Measurements from ENCODE around the gene JARID2. TPM values are rescaled to one million over a fixed set of nuclear protein-coding genes. Genes with fewer than 3 reads are reported as not detected.

JARID2 gene
- total RNA-seq, 1 experiment from 2014 or later = 21.0 TPM

DNA sequence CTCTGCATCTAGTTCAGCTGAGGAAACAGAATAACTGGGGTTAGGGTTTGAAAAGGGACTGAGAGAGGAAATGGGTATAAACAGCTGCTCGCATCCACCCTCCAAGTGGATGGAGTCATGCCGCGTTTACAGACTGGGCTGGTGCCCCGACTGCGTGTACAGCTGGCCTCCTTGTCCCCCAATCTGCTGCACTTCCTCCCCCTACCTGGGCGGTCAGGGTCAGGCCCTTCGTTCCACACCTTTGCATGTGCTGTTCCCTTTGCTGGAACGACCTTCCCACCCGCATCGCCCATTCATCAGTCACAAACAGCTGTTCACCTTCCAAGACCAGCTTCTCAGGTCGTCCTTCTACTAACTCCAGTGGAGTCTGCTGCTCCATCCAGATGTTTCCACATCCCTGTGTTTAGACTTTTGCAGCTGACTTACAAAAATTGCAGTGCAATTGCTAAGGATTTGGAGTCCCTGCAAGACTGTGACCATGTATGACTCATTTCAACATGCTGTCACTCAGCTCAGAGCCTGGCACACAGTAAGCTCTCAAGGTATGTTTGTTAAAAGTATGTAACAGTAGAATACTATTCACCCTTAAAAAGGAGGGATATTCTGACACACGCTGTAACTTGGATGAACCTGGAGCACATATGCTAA is 287.6 kb downstream of the JARID2 start:
- intact Hi-C loops (cut with micrococcal nuclease) = no loop called here
- Mint-ChIP-seq H3K27ac (ENCODE audit: low read depth, unreplicated experiment) (peak overlapping the region; percentile 44), H3K27me3 (ENCODE audit: insufficient read depth, unreplicated experiment) (no peaks in the 10 kb centered on the region), H3K9me3 (ENCODE audit: unreplicated experiment) (no peaks in the 10 kb centered on the region), H3K36me3 (ENCODE audit: insufficient read depth, unreplicated experiment) (peaks cover 9% of the 10 kb centered on the region), H3K4me1 (ENCODE audit: insufficient read depth, unreplicated experiment) (peaks cover 7% of the 10 kb centered on the region), H3K4me3 (ENCODE audit: unreplicated experiment) (no peak overlapping the region)
- TF ChIP-seq, protein P1, sequence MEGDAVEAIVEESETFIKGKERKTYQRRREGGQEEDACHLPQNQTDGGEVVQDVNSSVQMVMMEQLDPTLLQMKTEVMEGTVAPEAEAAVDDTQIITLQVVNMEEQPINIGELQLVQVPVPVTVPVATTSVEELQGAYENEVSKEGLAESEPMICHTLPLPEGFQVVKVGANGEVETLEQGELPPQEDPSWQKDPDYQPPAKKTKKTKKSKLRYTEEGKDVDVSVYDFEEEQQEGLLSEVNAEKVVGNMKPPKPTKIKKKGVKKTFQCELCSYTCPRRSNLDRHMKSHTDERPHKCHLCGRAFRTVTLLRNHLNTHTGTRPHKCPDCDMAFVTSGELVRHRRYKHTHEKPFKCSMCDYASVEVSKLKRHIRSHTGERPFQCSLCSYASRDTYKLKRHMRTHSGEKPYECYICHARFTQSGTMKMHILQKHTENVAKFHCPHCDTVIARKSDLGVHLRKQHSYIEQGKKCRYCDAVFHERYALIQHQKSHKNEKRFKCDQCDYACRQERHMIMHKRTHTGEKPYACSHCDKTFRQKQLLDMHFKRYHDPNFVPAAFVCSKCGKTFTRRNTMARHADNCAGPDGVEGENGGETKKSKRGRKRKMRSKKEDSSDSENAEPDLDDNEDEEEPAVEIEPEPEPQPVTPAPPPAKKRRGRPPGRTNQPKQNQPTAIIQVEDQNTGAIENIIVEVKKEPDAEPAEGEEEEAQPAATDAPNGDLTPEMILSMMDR (IDR thresholded peaks at IDR 0.05; ENCODE audit: unreplicated experiment) = no peak
- BruUV-seq (replicated peaks) = no TSS peak
- ChIA-PET POLR2A (interaction anchor here (0.8 kb wide), 1 partner anchor 11 kb away, joined by 3 read pairs; no protein-coding TSS in a partner anchor), CTCF (interaction anchor here (0.5 kb wide), 1 partner anchor 420 kb away, joined by 4 read pairs; no protein-coding TSS in a partner anchor)
- peak; percentile 6 for DNase-seq (ENCODE audit: unreplicated experiment)

DNA sequence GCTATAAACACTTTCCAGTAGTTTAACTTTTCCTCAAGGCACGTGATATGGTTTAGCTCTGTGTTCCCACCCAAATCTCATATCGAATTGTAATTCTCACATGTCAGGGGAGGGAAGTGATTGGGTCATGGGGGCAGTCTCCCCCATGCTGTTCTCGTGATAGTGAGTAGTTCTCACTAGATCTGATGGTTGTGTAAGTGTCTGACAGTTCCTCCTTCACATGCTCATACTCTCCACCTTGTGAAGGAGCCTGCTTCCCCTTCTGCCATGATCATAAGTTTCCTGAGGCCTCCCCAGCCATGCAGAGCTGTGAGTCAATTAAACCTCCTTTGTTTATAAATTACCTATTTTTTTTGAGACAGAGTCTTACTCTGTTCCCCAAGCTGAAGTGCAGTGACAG is 289.1 kb downstream of the JARID2 start:
- DNase-seq (ENCODE audit: unreplicated experiment) = no peak
- H3K4me1 Mint-ChIP-seq (ENCODE audit: insufficient read depth, unreplicated experiment) = peaks cover 13% of the 10 kb centered on the region

DNA sequence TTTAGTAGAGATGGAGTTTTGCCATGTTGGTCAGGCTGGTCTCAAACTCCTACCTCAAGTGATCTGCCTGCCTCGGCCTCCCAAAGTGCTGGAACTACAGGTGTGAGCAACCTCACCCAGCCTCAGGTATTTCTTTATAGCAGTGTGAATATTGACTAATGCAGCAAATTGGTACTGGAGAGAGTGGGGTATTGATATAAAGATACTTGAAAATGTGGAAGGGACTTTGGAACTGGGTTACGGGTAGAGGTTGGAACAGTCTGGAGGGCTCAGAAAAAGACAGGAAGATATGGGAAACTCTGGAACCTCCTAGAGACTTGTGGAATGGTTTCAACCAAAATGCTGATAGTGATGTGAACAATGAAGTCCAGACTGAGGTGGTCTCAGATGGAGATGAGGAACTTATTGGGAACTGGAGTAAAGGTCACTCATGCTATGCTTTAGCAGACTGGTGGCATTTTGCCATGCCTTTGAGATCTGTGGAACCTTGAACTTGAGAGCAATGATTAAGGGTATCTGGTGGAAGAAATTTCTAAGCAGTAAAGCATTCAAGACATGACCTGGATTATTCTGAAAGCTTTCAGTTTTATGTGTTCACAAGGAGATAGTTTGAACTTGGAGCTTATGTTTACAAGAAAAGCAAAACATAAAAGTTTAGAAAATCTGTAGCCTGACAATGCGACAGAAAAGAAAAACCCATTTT is 289.8 kb downstream of the JARID2 start:
- H3K36me3 Mint-ChIP-seq (ENCODE audit: insufficient read depth, unreplicated experiment) = peaks cover 12% of the 10 kb centered on the region
- H3K27ac Mint-ChIP-seq (ENCODE audit: low read depth, unreplicated experiment) = no peak overlapping the region
- H3K9me3 Mint-ChIP-seq (ENCODE audit: unreplicated experiment) = no peaks in the 10 kb centered on the region
- H3K4me3 Mint-ChIP-seq (ENCODE audit: unreplicated experiment) = no peak overlapping the region
- ChIA-PET POLR2A (no interaction called here), CTCF (interaction anchor here (0.6 to 1.0 kb wide), 2 partner anchors 85 to 88 kb away, joined by 3 read pairs; no protein-coding TSS in a partner anchor)
- no TSS peak for BruUV-seq (replicated peaks)
- no peak for DNase-seq (ENCODE audit: unreplicated experiment)
- intact Hi-C loops (cut with micrococcal nuclease) = no loop called here
- no peaks in the 10 kb centered on the region for H3K27me3 Mint-ChIP-seq (ENCODE audit: insufficient read depth, unreplicated experiment)
- TF ChIP-seq, protein P1 (IDR thresholded peaks at IDR 0.05; ENCODE audit: unreplicated experiment) = no peak
- peaks cover 13% of the 10 kb centered on the region for H3K4me1 Mint-ChIP-seq (ENCODE audit: insufficient read depth, unreplicated experiment)

More for the DNA sequence above, 289.1 kb downstream of the JARID2 start:
- ChIA-PET CTCF (interaction anchor here (0.6 to 1.0 kb wide), 2 partner anchors 86 to 88 kb away, joined by 3 read pairs; no protein-coding TSS in a partner anchor), POLR2A (interaction anchor here (0.5 to 0.9 kb wide), 2 partner anchors 13 to 15 kb away, joined by 3 read pairs; no protein-coding TSS in a partner anchor)
- TF ChIP-seq, protein P1 (IDR thresholded peaks at IDR 0.05; ENCODE audit: unreplicated experiment) = no peak
- Mint-ChIP-seq H3K27ac (ENCODE audit: low read depth, unreplicated experiment) (no peak overlapping the region), H3K36me3 (ENCODE audit: insufficient read depth, unreplicated experiment) (peaks cover 16% of the 10 kb centered on the region), H3K27me3 (ENCODE audit: insufficient read depth, unreplicated experiment) (no peaks in the 10 kb centered on the region), H3K4me3 (ENCODE audit: unreplicated experiment) (no peak overlapping the region), H3K9me3 (ENCODE audit: unreplicated experiment) (no peaks in the 10 kb centered on the region)
- intact Hi-C loops (cut with micrococcal nuclease) = no loop called here
- BruUV-seq (replicated peaks) = no TSS peak

DNA sequence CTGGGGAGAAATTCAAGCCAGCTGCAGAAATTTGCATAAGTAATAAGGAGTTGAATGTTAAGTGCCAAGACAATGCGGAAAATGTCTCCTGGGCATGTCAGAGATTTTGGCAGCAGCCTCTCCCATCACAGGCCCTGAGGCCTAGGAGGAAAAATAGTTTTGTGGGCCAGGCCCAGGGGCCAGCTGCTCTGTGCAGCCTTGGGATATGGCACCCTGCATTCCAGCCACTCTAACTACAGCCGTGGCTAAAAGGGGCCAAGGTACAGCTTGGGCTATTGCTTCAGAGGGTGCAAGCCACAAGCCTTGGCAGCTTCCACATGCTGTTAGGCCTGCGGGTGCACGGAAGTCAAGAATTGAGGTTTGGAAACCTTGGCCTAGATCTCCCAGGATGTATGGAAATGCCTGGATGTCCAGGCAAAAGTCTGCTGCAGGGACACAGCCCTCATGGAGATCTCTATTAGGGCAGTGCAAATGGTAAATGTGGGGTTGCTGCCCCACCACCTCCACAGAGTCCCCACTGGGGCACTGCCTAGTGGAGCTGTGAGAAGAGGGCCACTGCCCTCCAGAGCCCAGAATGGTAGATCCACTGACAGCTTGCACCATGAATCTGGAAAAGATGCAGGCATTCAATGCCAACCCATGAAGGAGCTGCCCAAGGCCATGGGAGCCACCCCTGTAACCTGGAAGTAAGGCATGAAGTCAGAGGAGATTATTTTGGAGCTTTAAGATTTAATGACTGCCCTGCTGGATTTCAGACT is 290.5 kb downstream of the JARID2 start:
- peaks cover 7% of the 10 kb centered on the region for H3K36me3 Mint-ChIP-seq (ENCODE audit: insufficient read depth, unreplicated experiment)
- TF ChIP-seq, protein P1 (IDR thresholded peaks at IDR 0.05; ENCODE audit: unreplicated experiment) = no peak
- no peak for DNase-seq (ENCODE audit: unreplicated experiment)
- H3K4me1 Mint-ChIP-seq (ENCODE audit: insufficient read depth, unreplicated experiment) = peaks cover 13% of the 10 kb centered on the region
- intact Hi-C loops (cut with micrococcal nuclease) = no loop called here
- no peak overlapping the region for H3K27ac Mint-ChIP-seq (ENCODE audit: low read depth, unreplicated experiment)
- no peak overlapping the region for H3K4me3 Mint-ChIP-seq (ENCODE audit: unreplicated experiment)
- CTCF ChIA-PET = interaction anchor here (0.6 to 1.0 kb wide), 2 partner anchors 84 to 1778 kb away, joined by 3 read pairs; no protein-coding TSS in a partner anchor
- BruUV-seq (replicated peaks) = no TSS peak
- no peaks in the 10 kb centered on the region for H3K27me3 Mint-ChIP-seq (ENCODE audit: insufficient read depth, unreplicated experiment)
- no peaks in the 10 kb centered on the region for H3K9me3 Mint-ChIP-seq (ENCODE audit: unreplicated experiment)
- POLR2A ChIA-PET = no interaction called here
